ENCODE data around the gene NFIC. TPM values are rescaled to one million over a fixed set of nuclear protein-coding genes. Genes with fewer than 3 reads are reported as not detected.
"Not testable (repeated sequence)": the region's sequence is repeated elsewhere in the genome, so short reads cannot be mapped to it uniquely, and the experiment has no call there.

The NFIC gene
- total RNA-seq, 2 donors from 2014 or later, result 10.4 to 23.1 TPM

GRCh38 chr19:3378352-3379150 lies 12.2 kb downstream of the NFIC start:
- DNase-seq (ENCODE audit: low spot score in 2 of 2) (no peak), ATAC-seq (no peak)
- no peaks in the 10 kb centered on the region for H3K9me3 Mint-ChIP-seq
- H3K27ac Mint-ChIP-seq, result no peak overlapping the region
- H3K36me3 Mint-ChIP-seq, result no peaks in the 10 kb centered on the region

GRCh38 chr19:3380829-3381228 lies 14.4 kb downstream of the NFIC start:
- Mint-ChIP-seq H3K27ac (no peak overlapping the region), H3K36me3 (no peaks in the 10 kb centered on the region), H3K9me3 (no peaks in the 10 kb centered on the region)
- ATAC-seq (no peak), DNase-seq (ENCODE audit: low spot score in 2 of 2) (no peak)

GRCh38 chr19:3381701-3382372 lies 15.5 kb downstream of the NFIC start:
- H3K9me3 Mint-ChIP-seq, result no peaks in the 10 kb centered on the region
- H3K27ac Mint-ChIP-seq, result peak overlapping the region; percentile 43 to 44
- ATAC-seq (no peak), DNase-seq (ENCODE audit: low spot score in 2 of 2) (no peak)
- H3K36me3 Mint-ChIP-seq, result no peaks in the 10 kb centered on the region

GRCh38 chr19:3382460-3383100 lies 16.2 kb downstream of the NFIC start:
- DNase-seq (ENCODE audit: low spot score in 2 of 2) (no peak), ATAC-seq (no peak)
- Mint-ChIP-seq H3K36me3 (no peaks in the 10 kb centered on the region), H3K9me3 (no peaks in the 10 kb centered on the region), H3K27ac (peak overlapping the region; percentile 43 to 61)

- ATAC-seq, result no peak
- Mint-ChIP-seq H3K9me3 (no peaks in the 10 kb centered on the region), H3K36me3 (no peaks in the 10 kb centered on the region), H3K27ac (peak overlapping the region; percentile 43 to 74)
- DNase-seq (ENCODE audit: low spot score in 2 of 2), result no peak
Observed at GRCh38 chr19:3383121-3383722, 16.8 kb downstream of the NFIC start.

GRCh38 chr19:3386447-3387234 lies 20.3 kb downstream of the NFIC start:
- ATAC-seq (no peak), DNase-seq (ENCODE audit: low spot score in 2 of 2) (no peak)
- Mint-ChIP-seq H3K27ac (peak overlapping the region in 1 of 2 donors; percentile 14), H3K36me3 (no peaks in the 10 kb centered on the region), H3K9me3 (no peaks in the 10 kb centered on the region)

GRCh38 chr19:3387645-3388589 lies 21.5 kb downstream of the NFIC start:
- H3K27ac Mint-ChIP-seq, result no peak overlapping the region
- H3K9me3 Mint-ChIP-seq, result no peaks in the 10 kb centered on the region
- no peak for DNase-seq (ENCODE audit: low spot score in 2 of 2)
- no peaks in the 10 kb centered on the region for H3K36me3 Mint-ChIP-seq
- no peak for ATAC-seq

- H3K36me3 Mint-ChIP-seq, result no peaks in the 10 kb centered on the region
- H3K27ac Mint-ChIP-seq, result no peak overlapping the region
- no peaks in the 10 kb centered on the region for H3K9me3 Mint-ChIP-seq
- ATAC-seq (no peak), DNase-seq (ENCODE audit: low spot score in 2 of 2) (no peak)
Observed at GRCh38 chr19:3389446-3389778, 23.0 kb downstream of the NFIC start.

- ATAC-seq, result no peak
- H3K36me3 Mint-ChIP-seq, result no peaks in the 10 kb centered on the region
- H3K27ac Mint-ChIP-seq, result no peak overlapping the region
- no peaks in the 10 kb centered on the region for H3K9me3 Mint-ChIP-seq
- DNase-seq (ENCODE audit: low spot score in 2 of 2), result no peak
Observed at GRCh38 chr19:3389876-3390371, 23.5 kb downstream of the NFIC start.

GRCh38 chr19:3391911-3392310 lies 25.5 kb downstream of the NFIC start:
- H3K27ac Mint-ChIP-seq; H3K9me3 Mint-ChIP-seq; H3K36me3 Mint-ChIP-seq; ATAC-seq; DNase-seq (ENCODE audit: low spot score in 2 of 2): not testable (repeated sequence)

- Mint-ChIP-seq H3K36me3 (no peaks in the 10 kb centered on the region), H3K9me3 (no peaks in the 10 kb centered on the region), H3K27ac (no peak overlapping the region)
- DNase-seq (ENCODE audit: low spot score in 2 of 2) (no peak), ATAC-seq (no peak)
Observed at GRCh38 chr19:3392480-3392879, 26.1 kb downstream of the NFIC start.

- Mint-ChIP-seq H3K9me3 (no peaks in the 10 kb centered on the region), H3K36me3 (no peaks in the 10 kb centered on the region), H3K27ac (no peak overlapping the region)
- ATAC-seq (no peak), DNase-seq (ENCODE audit: low spot score in 2 of 2) (no peak)
Observed at GRCh38 chr19:3396881-3397265, 30.5 kb downstream of the NFIC start.

- ATAC-seq, result no peak
Observed at GRCh38 chr19:3397266-3398022, 31.1 kb downstream of the NFIC start.

GRCh38 chr19:3398114-3398899 lies 31.9 kb downstream of the NFIC start:
- Mint-ChIP-seq H3K36me3 (no peaks in the 10 kb centered on the region), H3K9me3 (no peaks in the 10 kb centered on the region), H3K27ac (no peak overlapping the region)
- DNase-seq (ENCODE audit: low spot score in 2 of 2) (no peak), ATAC-seq (no peak)

More at GRCh38 chr19:3397266-3398022, 31.1 kb downstream of the NFIC start:
- no peaks in the 10 kb centered on the region for H3K9me3 Mint-ChIP-seq
- H3K36me3 Mint-ChIP-seq, result no peaks in the 10 kb centered on the region
- no peak for DNase-seq (ENCODE audit: low spot score in 2 of 2)
- no peak overlapping the region for H3K27ac Mint-ChIP-seq

All from activated naive CD4-positive, alpha-beta T cell treated with anti-CD3 and anti-CD28 coated beads, Interleukin-2, amount 50 U/mL, for 72 hours (primary cell).